Measurements from ENCODE around the gene ZSCAN18. TPM values are rescaled to one million over a fixed set of nuclear protein-coding genes. Genes with fewer than 3 reads are reported as not detected.

Gene ZSCAN18
- total RNA-seq, 4 donors from 2014 or later = 20.8 to 75.1 (median 47.7) TPM

DNA sequence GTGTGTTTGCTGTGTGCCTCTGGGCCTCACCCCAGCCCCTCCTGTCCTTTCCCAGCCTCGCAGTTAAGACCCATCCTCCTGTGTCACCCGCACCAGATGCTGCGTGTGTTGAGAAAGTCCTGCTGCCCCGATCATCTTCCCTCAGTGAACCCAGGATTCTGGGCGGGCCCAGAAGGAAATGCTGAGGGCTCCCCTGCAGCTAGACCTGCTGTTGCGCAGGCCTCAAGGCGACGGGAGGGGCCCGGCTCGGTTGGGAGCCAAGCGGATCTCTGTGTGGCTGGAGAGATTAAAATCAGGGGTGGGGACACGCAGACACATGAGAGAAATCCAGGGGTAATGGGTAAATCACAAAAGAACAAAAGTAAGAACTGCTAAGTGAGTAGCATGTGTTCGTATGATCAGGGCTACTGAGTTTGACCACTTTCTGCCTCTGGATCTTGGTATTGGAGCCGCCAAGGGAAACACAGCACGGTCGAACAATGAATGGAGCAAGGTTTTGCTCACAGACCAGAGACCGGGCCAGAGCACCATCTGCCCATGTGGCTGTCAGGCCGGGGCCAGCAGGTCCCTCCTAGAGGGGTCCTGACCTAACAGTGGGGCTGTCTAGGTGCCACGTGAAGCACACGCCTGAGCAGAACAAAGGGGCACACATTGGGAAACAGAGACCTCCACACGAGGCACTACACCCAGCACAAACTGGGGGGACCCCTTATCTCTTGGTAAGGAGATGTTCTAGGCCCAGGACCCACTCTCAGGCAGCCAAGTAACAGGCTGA lies 57.1 kb downstream of the ZSCAN18 start:
- no peak overlapping the region for H3K4me3 ChIP-seq
- TF ChIP-seq POLR2A (IDR thresholded peaks at IDR 0.05) (no peak), CTCF (IDR thresholded peaks at IDR 0.05) (no peak)
- H3K4me1 ChIP-seq = no peaks in the 10 kb centered on the region
- DNase-seq = no peak
- peaks cover 0 to 49% (median 17%) of the 10 kb centered on the region in 4 donors for H3K9me3 ChIP-seq
- no peaks in the 10 kb centered on the region for H3K36me3 ChIP-seq
- H3K27ac ChIP-seq = no peak overlapping the region
- H3K27me3 ChIP-seq = no peaks in the 10 kb centered on the region

DNA sequence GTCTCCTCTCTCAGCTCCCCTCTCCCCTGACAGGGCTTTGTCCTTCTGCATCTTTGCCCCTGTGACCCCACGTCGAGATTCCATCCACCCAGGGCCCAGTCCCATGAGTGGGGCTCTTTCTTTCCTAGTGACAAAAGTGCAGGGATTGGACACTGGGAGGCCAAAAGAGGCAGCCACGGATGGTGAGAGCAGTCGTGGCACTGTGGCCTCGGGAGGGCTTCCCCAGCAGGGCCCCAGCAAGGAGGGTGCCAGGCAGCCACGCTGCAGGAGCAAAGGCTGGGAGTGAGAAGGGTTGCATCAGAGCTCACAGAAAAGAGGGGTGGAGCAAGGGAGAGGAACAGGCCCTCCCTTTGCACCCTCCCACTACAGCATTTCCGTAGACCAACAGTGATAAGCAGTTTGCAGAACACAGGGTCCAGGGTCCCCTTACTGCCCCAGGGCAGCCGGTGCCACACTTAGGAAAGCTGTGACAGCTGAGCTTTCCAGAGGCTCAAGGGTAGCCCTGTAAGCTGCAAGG lies 59.3 kb downstream of the ZSCAN18 start:
- no peaks in the 10 kb centered on the region for H3K27me3 ChIP-seq
- no peak for DNase-seq
- no peaks in the 10 kb centered on the region for H3K4me1 ChIP-seq
- no peak overlapping the region for H3K27ac ChIP-seq
- no peak for TF ChIP-seq POLR2A (IDR thresholded peaks at IDR 0.05)
- TF ChIP-seq CTCF (IDR thresholded peaks at IDR 0.05) = no peak
- no peaks in the 10 kb centered on the region for H3K36me3 ChIP-seq
- H3K4me3 ChIP-seq = no peak overlapping the region
- peaks cover 0 to 41% (median 12%) of the 10 kb centered on the region in 4 donors for H3K9me3 ChIP-seq

DNA sequence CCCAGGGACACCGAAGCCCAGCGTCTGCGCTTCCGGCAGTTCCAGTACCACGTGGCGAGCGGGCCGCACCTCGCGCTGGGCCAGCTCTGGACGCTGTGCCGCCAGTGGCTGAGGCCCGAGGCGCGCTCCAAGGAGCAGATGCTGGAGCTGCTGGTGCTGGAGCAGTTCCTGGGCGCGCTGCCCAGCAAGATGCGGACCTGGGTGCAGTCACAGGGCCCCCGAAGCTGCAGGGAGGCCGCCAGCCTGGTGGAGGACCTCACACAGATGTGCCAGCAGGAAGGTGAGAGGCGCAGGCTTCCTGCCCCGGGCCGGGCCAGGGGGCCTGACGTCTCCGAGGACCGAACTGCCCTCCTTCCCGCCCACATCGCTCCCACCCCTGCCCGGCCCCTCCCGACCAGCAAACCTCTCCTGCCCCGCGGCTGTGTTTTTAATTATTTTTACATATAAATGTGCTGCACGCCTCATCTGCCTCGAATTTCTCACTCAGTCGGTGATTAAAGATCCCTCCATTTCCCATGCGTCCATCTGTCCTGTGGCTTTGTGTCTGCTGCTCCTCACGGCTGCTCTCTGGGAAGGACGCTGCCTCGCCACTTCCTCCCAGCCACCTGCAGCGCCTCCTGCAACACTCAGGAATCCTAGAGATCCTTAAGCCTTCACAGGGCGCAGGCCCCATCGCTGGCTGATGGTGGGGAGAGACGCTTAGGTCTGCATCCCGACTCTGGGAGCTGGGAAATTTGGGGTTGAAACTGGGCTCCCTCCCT lies 59.9 kb downstream of the ZSCAN18 start:
- TF ChIP-seq POLR2A (IDR thresholded peaks at IDR 0.05) (no peak), CTCF (IDR thresholded peaks at IDR 0.05) (no peak)
- no peaks in the 10 kb centered on the region for H3K4me1 ChIP-seq
- no peak overlapping the region for H3K27ac ChIP-seq
- H3K9me3 ChIP-seq = peaks cover 0 to 41% (median 14%) of the 10 kb centered on the region in 4 donors
- H3K4me3 ChIP-seq = no peak overlapping the region
- H3K27me3 ChIP-seq = no peaks in the 10 kb centered on the region
- DNase-seq = no peak
- H3K36me3 ChIP-seq = no peaks in the 10 kb centered on the region

DNA sequence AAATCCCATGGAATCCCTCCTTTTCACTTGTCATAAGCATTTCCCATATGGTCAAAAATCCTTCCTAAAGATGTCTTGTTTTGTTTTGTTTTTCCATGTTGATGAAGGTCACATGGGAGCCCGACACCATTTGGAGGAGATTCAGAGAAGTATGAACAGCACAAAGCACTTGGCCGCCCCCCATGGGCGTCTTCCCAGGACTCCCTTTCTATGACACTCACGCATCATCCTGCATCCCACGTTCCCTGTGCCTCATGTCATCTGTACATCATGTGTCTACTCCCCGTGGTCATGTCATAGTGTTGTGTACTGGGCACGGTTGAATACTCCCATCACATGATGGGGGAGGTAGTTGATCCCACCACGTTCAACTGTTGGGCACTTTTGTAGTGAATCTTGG lies 62.2 kb downstream of the ZSCAN18 start:
- Histone ChIP-seq H3K27ac (no peak overlapping the region), H3K9me3 (peaks cover 0 to 30% (median 10%) of the 10 kb centered on the region in 4 donors), H3K4me1 (no peaks in the 10 kb centered on the region), H3K27me3 (no peaks in the 10 kb centered on the region), H3K36me3 (no peaks in the 10 kb centered on the region), H3K4me3 (no peak overlapping the region)
- TF ChIP-seq POLR2A (IDR thresholded peaks at IDR 0.05) = no peak
- TF ChIP-seq CTCF (IDR thresholded peaks at IDR 0.05) = no peak
- no peak for DNase-seq

- H3K27me3 ChIP-seq = no peaks in the 10 kb centered on the region
- TF ChIP-seq POLR2A (IDR thresholded peaks at IDR 0.05) (no peak), CTCF (IDR thresholded peaks at IDR 0.05) (no peak)
- no peaks in the 10 kb centered on the region for H3K36me3 ChIP-seq
- H3K4me3 ChIP-seq = peak overlapping the region in 2 of 4 donors; percentile 47 to 48
- DNase-seq = no peak
- no peaks in the 10 kb centered on the region for H3K4me1 ChIP-seq
- peak overlapping the region in 1 of 4 donors; percentile 48 for H3K27ac ChIP-seq
- H3K9me3 ChIP-seq = peaks cover 0 to 26% (median 12%) of the 10 kb centered on the region in 4 donors
These were observed 63.6 kb downstream of the ZSCAN18 start for GRCh38 chr19:58034477-58034793.

Other genes starting within 250 kb of the ZSCAN18 start
- gene ZNF587, start 248.4 kb downstream of the ZSCAN18 start, total RNA-seq = 10 to 100 TPM; 35.7 to 74.7 (median 62.8) TPM
- gene ZNF814, start 209.2 kb downstream of the ZSCAN18 start, total RNA-seq = 10 to 100 TPM; 15.9 to 49.5 (median 30.8) TPM
- 10 to 100 TPM; 13.5 to 54.5 (median 19.0) TPM for gene ZNF417, start 181.6 kb downstream of the ZSCAN18 start, total RNA-seq
- 10 to 100 TPM in 1 of 4 donors, 1 to 10 TPM in 2, under 1 TPM in 1; 0.88 to 16.5 (median 2.4) TPM for gene ZNF418, start 162.8 kb downstream of the ZSCAN18 start, total RNA-seq
- 1 to 10 TPM; 2.7 to 6.2 (median 6.0) TPM for gene ZNF256, start 150.5 kb downstream of the ZSCAN18 start, total RNA-seq
- gene C19orf18, start 123.7 kb downstream of the ZSCAN18 start, total RNA-seq = 1 to 10 TPM in 2 of 4 donors, not detected in 2; 3.1 to 4.0 TPM
- 10 to 100 TPM; 18.4 to 29.7 (median 20.3) TPM for gene ZNF606, start 95.4 kb downstream of the ZSCAN18 start, total RNA-seq
- not detected for gene ZSCAN1, start 64.2 kb downstream of the ZSCAN18 start, total RNA-seq
- gene ZNF135, start 38.9 kb downstream of the ZSCAN18 start, total RNA-seq = 1 to 10 TPM; 1.2 to 6.6 (median 4.0) TPM
- 10 to 100 TPM in 1 of 4 donors, 1 to 10 TPM in 3; 3.4 to 11.6 (median 5.7) TPM for gene ZNF329, start 52.6 kb upstream of the ZSCAN18 start, total RNA-seq
- 10 to 100 TPM; 32.4 to 46.8 (median 39.7) TPM for gene ZNF274, start 84.8 kb upstream of the ZSCAN18 start, total RNA-seq
- 100 to 1,000 TPM in 1 of 4 donors, 10 to 100 TPM in 3; 21.9 to 158 (median 31.4) TPM for gene ZNF544, start 130.7 kb upstream of the ZSCAN18 start, total RNA-seq
- gene ZNF8, start 180.7 kb upstream of the ZSCAN18 start, total RNA-seq = 1 to 10 TPM; 7.0 to 8.9 (median 7.9) TPM
- 10 to 100 TPM; 41.3 to 54.2 (median 47.2) TPM for gene ERVK3-1, start 207.1 kb upstream of the ZSCAN18 start, total RNA-seq
- 1 to 10 TPM; 2.5 to 4.6 (median 4.0) TPM for gene ZSCAN22, start 228.8 kb upstream of the ZSCAN18 start, total RNA-seq

Data from Peyer's patch (tissue), 4 donors.